ENCODE data around the gene CX3CL1.

CX3CL1 gene

GRCh38 chr16:57409065-57409464 is 36.8 kb downstream of the CX3CL1 start:
- no peak overlapping the region for H4K8ac ChIP-seq (ENCODE audit: low read depth, low read length)
- no peak for DNase-seq
- H4K12ac ChIP-seq (ENCODE audit: low read depth, low read length), result no peak overlapping the region
- H3K4ac ChIP-seq (ENCODE audit: low read depth, low read length), result no peak overlapping the region
- H2BK120ac ChIP-seq (ENCODE audit: insufficient read depth, low read length, poor library complexity), result no peak overlapping the region
- H2BK5ac ChIP-seq (ENCODE audit: low read depth, low read length, poor library complexity), result no peak overlapping the region
- no peak overlapping the region for H3K27ac ChIP-seq (ENCODE audit: low read depth, low read length)
- no peaks in the 10 kb centered on the region for H3K79me2 ChIP-seq (ENCODE audit: control insufficient read depth, insufficient read depth, low read length, poor library complexity)
- H3K9ac ChIP-seq (ENCODE audit: low read length), result no peak overlapping the region
- H2AK5ac ChIP-seq (ENCODE audit: low read length), result no peak overlapping the region
- H3K79me1 ChIP-seq (ENCODE audit: low read length), result no peaks in the 10 kb centered on the region
- H3K14ac ChIP-seq (ENCODE audit: low read length), result no peak overlapping the region
- peaks cover 0 to 4% of the 10 kb centered on the region in 2 experiments for H3K4me1 ChIP-seq (ENCODE audit: control insufficient read depth in 1 of 2, insufficient read depth in 2 of 2, low read length in 2 of 2)
- no peak overlapping the region for H2BK12ac ChIP-seq (ENCODE audit: low read length)
- no peak overlapping the region for H3K23ac ChIP-seq (ENCODE audit: low read length)
- no peak overlapping the region for H3K4me3 ChIP-seq (ENCODE audit: low read depth, low read length)
- no peak overlapping the region for H3K4me2 ChIP-seq (ENCODE audit: low read length)
- H2AFZ ChIP-seq (ENCODE audit: insufficient read depth, low read length, poor library complexity), result no peak overlapping the region
- H3K9me3 ChIP-seq (ENCODE audit: insufficient read depth, low read depth, low read length), result peaks cover 2% of the 10 kb centered on the region
- no peaks in the 10 kb centered on the region for H3K36me3 ChIP-seq (ENCODE audit: control insufficient read depth in 1 of 2, insufficient read depth in 2 of 2, low read length in 2 of 2)
- no peak overlapping the region for H4K91ac ChIP-seq (ENCODE audit: low read depth, low read length)
- no peak overlapping the region for H3K18ac ChIP-seq (ENCODE audit: low read length)
- WGBS (ENCODE audit: extremely low coverage, insufficient coverage, insufficient read length), result no CpG with 5 or more reads among the region's 5 CpGs
- H3K27me3 ChIP-seq (ENCODE audit: insufficient read depth, low read length), result no peaks in the 10 kb centered on the region

- Histone ChIP-seq H4K91ac (ENCODE audit: low read depth, low read length) (no peak overlapping the region), H2BK5ac (ENCODE audit: low read depth, low read length, poor library complexity) (no peak overlapping the region), H2BK12ac (ENCODE audit: low read length) (no peak overlapping the region), H3K79me2 (ENCODE audit: control insufficient read depth, insufficient read depth, low read length, poor library complexity) (no peaks in the 10 kb centered on the region), H4K12ac (ENCODE audit: low read depth, low read length) (no peak overlapping the region), H3K9me3 (ENCODE audit: insufficient read depth, low read depth, low read length) (peaks cover 2% of the 10 kb centered on the region), H3K18ac (ENCODE audit: low read length) (no peak overlapping the region), H2AK5ac (ENCODE audit: low read length) (no peak overlapping the region), H3K4me2 (ENCODE audit: low read length) (no peak overlapping the region), H3K4ac (ENCODE audit: low read depth, low read length) (no peak overlapping the region), H3K14ac (ENCODE audit: low read length) (no peak overlapping the region), H4K8ac (ENCODE audit: low read depth, low read length) (no peak overlapping the region), H3K27me3 (ENCODE audit: insufficient read depth, low read length) (no peaks in the 10 kb centered on the region), H3K79me1 (ENCODE audit: low read length) (no peaks in the 10 kb centered on the region), H3K9ac (ENCODE audit: low read length) (no peak overlapping the region), H3K27ac (ENCODE audit: low read depth, low read length) (no peak overlapping the region), H3K4me1 (ENCODE audit: control insufficient read depth in 1 of 2, insufficient read depth in 2 of 2, low read length in 2 of 2) (peaks cover 0 to 4% of the 10 kb centered on the region in 2 experiments), H3K23ac (ENCODE audit: low read length) (no peak overlapping the region), H2AFZ (ENCODE audit: insufficient read depth, low read length, poor library complexity) (no peak overlapping the region), H2BK120ac (ENCODE audit: insufficient read depth, low read length, poor library complexity) (no peak overlapping the region), H3K36me3 (ENCODE audit: control insufficient read depth in 1 of 2, insufficient read depth in 2 of 2, low read length in 2 of 2) (no peaks in the 10 kb centered on the region), H3K4me3 (ENCODE audit: low read depth, low read length) (no peak overlapping the region)
- WGBS (ENCODE audit: extremely low coverage, insufficient coverage, insufficient read length), result no CpG with 5 or more reads among the region's 14 CpGs
- peak; percentile 61 to 69 for DNase-seq
These were observed 37.7 kb downstream of the CX3CL1 start for GRCh38 chr16:57409870-57410587.

GRCh38 chr16:57411362-57411976 is 39.2 kb downstream of the CX3CL1 start:
- H3K14ac ChIP-seq (ENCODE audit: low read length), result no peak overlapping the region
- H4K12ac ChIP-seq (ENCODE audit: low read depth, low read length), result no peak overlapping the region
- H3K23ac ChIP-seq (ENCODE audit: low read length), result no peak overlapping the region
- H3K79me2 ChIP-seq (ENCODE audit: control insufficient read depth, insufficient read depth, low read length, poor library complexity), result peaks cover under 1% of the 10 kb centered on the region
- no peak overlapping the region for H3K4me2 ChIP-seq (ENCODE audit: low read length)
- H3K4ac ChIP-seq (ENCODE audit: low read depth, low read length), result no peak overlapping the region
- no peak for DNase-seq
- H2AFZ ChIP-seq (ENCODE audit: insufficient read depth, low read length, poor library complexity), result no peak overlapping the region
- H3K79me1 ChIP-seq (ENCODE audit: low read length), result peaks cover 5% of the 10 kb centered on the region
- no peak overlapping the region for H2AK5ac ChIP-seq (ENCODE audit: low read length)
- H4K91ac ChIP-seq (ENCODE audit: low read depth, low read length), result no peak overlapping the region
- no peak overlapping the region for H3K9ac ChIP-seq (ENCODE audit: low read length)
- H4K8ac ChIP-seq (ENCODE audit: low read depth, low read length), result no peak overlapping the region
- no peak overlapping the region for H2BK5ac ChIP-seq (ENCODE audit: low read depth, low read length, poor library complexity)
- H3K27me3 ChIP-seq (ENCODE audit: insufficient read depth, low read length), result no peaks in the 10 kb centered on the region
- H3K9me3 ChIP-seq (ENCODE audit: insufficient read depth, low read depth, low read length), result peaks cover 2% of the 10 kb centered on the region
- peaks cover under 1 to 4% of the 10 kb centered on the region in 2 experiments for H3K4me1 ChIP-seq (ENCODE audit: control insufficient read depth in 1 of 2, insufficient read depth in 2 of 2, low read length in 2 of 2)
- H3K18ac ChIP-seq (ENCODE audit: low read length), result no peak overlapping the region
- WGBS (ENCODE audit: extremely low coverage, insufficient coverage, insufficient read length), result no CpG with 5 or more reads among the region's 12 CpGs
- no peak overlapping the region for H3K4me3 ChIP-seq (ENCODE audit: low read depth, low read length)
- no peak overlapping the region for H3K27ac ChIP-seq (ENCODE audit: low read depth, low read length)
- H2BK120ac ChIP-seq (ENCODE audit: insufficient read depth, low read length, poor library complexity), result no peak overlapping the region
- H3K36me3 ChIP-seq (ENCODE audit: control insufficient read depth in 1 of 2, insufficient read depth in 2 of 2, low read length in 2 of 2), result no peaks in the 10 kb centered on the region
- H2BK12ac ChIP-seq (ENCODE audit: low read length), result no peak overlapping the region

- Histone ChIP-seq H3K4me2 (ENCODE audit: low read length) (no peak overlapping the region), H4K12ac (ENCODE audit: low read depth, low read length) (no peak overlapping the region), H3K4me1 (ENCODE audit: control insufficient read depth in 1 of 2, insufficient read depth in 2 of 2, low read length in 2 of 2) (peaks cover 9 to 12% of the 10 kb centered on the region in 2 experiments), H4K8ac (ENCODE audit: low read depth, low read length) (no peak overlapping the region), H3K4me3 (ENCODE audit: low read depth, low read length) (no peak overlapping the region), H2AFZ (ENCODE audit: insufficient read depth, low read length, poor library complexity) (no peak overlapping the region), H3K9ac (ENCODE audit: low read length) (no peak overlapping the region), H2BK120ac (ENCODE audit: insufficient read depth, low read length, poor library complexity) (no peak overlapping the region), H2AK5ac (ENCODE audit: low read length) (no peak overlapping the region), H3K4ac (ENCODE audit: low read depth, low read length) (no peak overlapping the region), H3K27me3 (ENCODE audit: insufficient read depth, low read length) (no peaks in the 10 kb centered on the region), H3K14ac (ENCODE audit: low read length) (no peak overlapping the region), H2BK12ac (ENCODE audit: low read length) (no peak overlapping the region), H3K79me2 (ENCODE audit: control insufficient read depth, insufficient read depth, low read length, poor library complexity) (peaks cover 2% of the 10 kb centered on the region), H4K91ac (ENCODE audit: low read depth, low read length) (no peak overlapping the region), H2BK5ac (ENCODE audit: low read depth, low read length, poor library complexity) (no peak overlapping the region), H3K9me3 (ENCODE audit: insufficient read depth, low read depth, low read length) (peaks cover 2% of the 10 kb centered on the region), H3K18ac (ENCODE audit: low read length) (no peak overlapping the region), H3K27ac (ENCODE audit: low read depth, low read length) (no peak overlapping the region), H3K79me1 (ENCODE audit: low read length) (peaks cover 14% of the 10 kb centered on the region), H3K36me3 (ENCODE audit: control insufficient read depth in 1 of 2, insufficient read depth in 2 of 2, low read length in 2 of 2) (no peaks in the 10 kb centered on the region), H3K23ac (ENCODE audit: low read length) (no peak overlapping the region)
- WGBS (ENCODE audit: extremely low coverage, insufficient coverage, insufficient read length), result no CpG with 5 or more reads among the region's 9 CpGs
- DNase-seq, result peak in 1 of 2 donors; percentile 39
These were observed 40.3 kb downstream of the CX3CL1 start for GRCh38 chr16:57412584-57412983.
